Stomach smooth muscle (tissue), 2 donors: ENCODE data around the gene SEPTIN7.

Experiments used
- H3K27ac ChIP-seq: one replicate; pipeline ENCODE4 v1.7.0; 2013; ENCODE audit warnings: mild to moderate bottlenecking, low read length, inconsistent platforms
- H3K27me3 ChIP-seq, 2 donors: one replicate each; pipeline ENCODE4 v1.7.0; 2013; ENCODE audit warnings: low read length in 2 of 2; ENCODE audit not compliant: insufficient read depth in 2 of 2, control insufficient read depth in 1 of 2
- H3K36me3 ChIP-seq, 2 donors: one replicate each; pipeline ENCODE4 v1.7.0; 2013; ENCODE audit warnings: low read length in 2 of 2; ENCODE audit not compliant: control insufficient read depth in 2 of 2, insufficient read depth in 2 of 2
- H3K4me1 ChIP-seq: one replicate; pipeline ENCODE4 v1.7.0; 2013; ENCODE audit warnings: low read length; ENCODE audit not compliant: control insufficient read depth, insufficient read depth
- H3K4me3 ChIP-seq, 2 donors: one replicate each; pipeline ENCODE4 v1.7.0; 2013; ENCODE audit warnings: low read length in 2 of 2
- H3K9ac ChIP-seq, 2 donors: one replicate each; pipeline ENCODE4 v1.7.0; 2013; ENCODE audit warnings: low read length in 2 of 2, mild to moderate bottlenecking in 1 of 2
- H3K9me3 ChIP-seq, 2 donors: one replicate each; pipeline ENCODE4 v1.7.0; 2013; ENCODE audit warnings: low read length in 2 of 2; ENCODE audit not compliant: control insufficient read depth in 2 of 2
- donor health status: healthy.
- donor health status: Pancreatic carcinoma.

The SEPTIN7 gene

DNA sequence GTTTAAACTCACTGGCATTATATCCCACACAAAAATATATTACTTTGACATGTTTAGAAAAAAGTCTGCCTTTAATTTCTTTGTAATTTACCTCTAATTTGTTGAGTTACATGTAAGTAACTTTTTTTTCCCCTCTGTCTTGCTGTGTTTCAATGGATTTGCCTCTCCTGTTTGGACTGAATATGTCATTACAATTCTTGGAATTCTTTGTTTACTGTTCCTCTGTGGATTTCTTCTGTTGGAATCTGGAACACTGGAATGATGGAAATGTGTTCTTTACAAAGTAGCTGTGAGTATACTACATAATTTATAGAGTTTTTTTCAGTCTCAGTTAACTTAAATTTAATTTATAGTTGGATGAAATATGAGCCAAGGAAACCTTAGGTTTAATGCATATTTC lies 30.4 kb downstream of the SEPTIN7 start:
- Histone ChIP-seq H3K27me3 (no peaks in the 10 kb centered on the region), H3K4me1 (no peaks in the 10 kb centered on the region), H3K9me3 (no peaks in the 10 kb centered on the region), H3K36me3 (no peaks in the 10 kb centered on the region), H3K9ac (no peak overlapping the region), H3K27ac (no peak overlapping the region), H3K4me3 (no peak overlapping the region)

DNA sequence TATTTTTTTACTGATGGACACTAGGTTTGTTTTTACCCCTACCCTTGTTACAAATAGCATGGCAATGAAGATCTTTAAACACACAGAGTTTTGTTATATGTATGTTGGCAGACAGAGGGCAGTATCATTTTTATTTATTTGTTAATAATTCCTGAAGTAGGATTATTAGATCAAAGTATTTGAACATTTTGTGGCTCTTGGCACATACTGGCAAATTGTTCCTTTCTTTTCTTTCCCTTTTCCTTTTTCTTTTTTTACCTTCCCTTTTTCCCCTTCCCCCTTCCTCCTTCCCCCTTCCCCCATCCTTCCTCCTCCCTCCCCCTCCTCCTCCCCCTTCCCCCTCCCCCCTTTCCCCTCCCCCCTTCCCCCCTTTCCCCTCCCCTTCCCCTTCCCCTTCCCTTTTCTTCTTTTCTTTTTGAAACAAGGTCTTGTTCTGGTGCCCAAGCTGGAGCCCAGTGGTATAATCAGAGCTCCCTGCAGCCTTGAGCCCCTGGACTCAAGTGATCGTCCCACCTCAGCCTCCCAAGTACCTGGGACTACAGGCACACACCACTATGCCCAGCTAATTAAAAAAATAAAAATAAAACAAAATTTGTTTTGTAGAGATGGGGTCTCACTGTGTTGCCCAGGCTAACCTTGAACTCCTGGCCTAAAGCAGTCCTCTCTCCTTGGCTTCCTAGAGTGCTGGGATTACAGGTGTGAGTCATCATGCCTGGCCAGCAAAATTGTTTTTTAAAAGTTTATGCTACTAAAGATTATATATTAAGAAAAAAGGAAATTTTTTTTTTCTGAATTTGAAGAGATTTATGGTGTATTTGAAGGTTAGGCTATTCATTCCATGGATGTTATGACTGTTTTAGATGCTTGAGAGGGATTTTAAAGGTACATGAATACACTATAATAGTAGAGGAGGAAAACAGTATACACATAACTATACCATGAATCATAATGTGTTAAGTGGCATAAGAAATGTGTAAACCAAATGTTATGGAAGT lies 39.3 kb downstream of the SEPTIN7 start:
- Histone ChIP-seq H3K27me3 (no peaks in the 10 kb centered on the region), H3K27ac (no peak overlapping the region), H3K4me1 (no peaks in the 10 kb centered on the region), H3K4me3 (no peak overlapping the region), H3K9ac (no peak overlapping the region), H3K9me3 (no peaks in the 10 kb centered on the region), H3K36me3 (peaks cover 0 to 2% of the 10 kb centered on the region in 2 donors)

DNA sequence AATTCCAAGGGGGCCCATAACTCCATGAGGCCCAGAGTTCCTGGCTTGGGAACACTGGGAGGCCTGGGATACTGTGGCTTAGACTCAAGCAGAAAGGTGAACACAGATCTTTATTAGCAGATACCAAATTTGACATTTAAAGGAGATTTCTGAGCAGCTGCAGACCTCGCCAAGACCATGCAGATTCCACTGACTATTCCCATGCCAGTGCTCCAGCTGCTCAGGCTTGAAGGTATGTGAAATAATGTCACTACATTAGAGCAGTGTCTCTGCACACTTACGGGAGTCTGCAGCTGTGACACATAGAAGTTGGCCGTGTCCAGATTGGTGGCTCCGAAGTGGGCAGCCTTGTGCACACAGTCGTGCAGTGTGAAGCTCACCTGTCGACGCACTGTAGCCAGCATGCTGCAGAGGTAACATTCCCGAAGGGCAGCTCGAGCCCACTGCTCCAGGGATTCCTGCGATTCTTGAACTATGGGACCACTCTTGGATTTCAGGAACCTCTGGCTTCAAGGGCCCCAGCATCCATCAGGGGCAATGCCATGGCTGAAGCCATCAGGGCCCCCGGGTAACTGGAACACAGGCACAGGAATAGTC lies 46.1 kb downstream of the SEPTIN7 start:
- Histone ChIP-seq H3K4me3 (no peak overlapping the region), H3K9me3 (no peaks in the 10 kb centered on the region), H3K36me3 (peaks cover 0 to 6% of the 10 kb centered on the region in 2 donors), H3K4me1 (peaks cover 3% of the 10 kb centered on the region), H3K9ac (no peak overlapping the region), H3K27me3 (no peaks in the 10 kb centered on the region), H3K27ac (no peak overlapping the region)

DNA sequence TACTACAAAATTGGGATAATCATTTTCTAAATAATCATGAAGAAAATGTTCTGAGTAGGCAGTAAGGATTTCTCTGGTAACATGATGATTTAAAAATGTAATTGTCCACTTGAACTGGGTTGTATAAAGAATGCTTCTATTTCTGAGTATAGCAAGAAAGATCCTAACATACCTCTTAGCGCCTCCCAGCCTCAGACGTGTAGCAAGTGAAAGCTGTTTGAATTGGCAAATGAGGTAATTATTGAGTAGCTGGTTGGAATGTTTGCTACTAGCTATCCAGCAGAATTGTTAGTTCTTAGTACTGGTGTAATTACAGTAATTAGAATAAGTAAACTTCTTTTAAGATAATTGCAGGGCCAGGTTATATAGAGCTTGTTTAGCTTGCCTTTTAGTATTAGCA lies 47.9 kb downstream of the SEPTIN7 start:
- H3K36me3 ChIP-seq: peaks cover 0 to 6% of the 10 kb centered on the region in 2 donors
- no peaks in the 10 kb centered on the region for H3K27me3 ChIP-seq
- H3K4me3 ChIP-seq: no peak overlapping the region
- no peak overlapping the region for H3K27ac ChIP-seq
- H3K9ac ChIP-seq: no peak overlapping the region
- H3K9me3 ChIP-seq: no peaks in the 10 kb centered on the region
- H3K4me1 ChIP-seq: peaks cover 3% of the 10 kb centered on the region

DNA sequence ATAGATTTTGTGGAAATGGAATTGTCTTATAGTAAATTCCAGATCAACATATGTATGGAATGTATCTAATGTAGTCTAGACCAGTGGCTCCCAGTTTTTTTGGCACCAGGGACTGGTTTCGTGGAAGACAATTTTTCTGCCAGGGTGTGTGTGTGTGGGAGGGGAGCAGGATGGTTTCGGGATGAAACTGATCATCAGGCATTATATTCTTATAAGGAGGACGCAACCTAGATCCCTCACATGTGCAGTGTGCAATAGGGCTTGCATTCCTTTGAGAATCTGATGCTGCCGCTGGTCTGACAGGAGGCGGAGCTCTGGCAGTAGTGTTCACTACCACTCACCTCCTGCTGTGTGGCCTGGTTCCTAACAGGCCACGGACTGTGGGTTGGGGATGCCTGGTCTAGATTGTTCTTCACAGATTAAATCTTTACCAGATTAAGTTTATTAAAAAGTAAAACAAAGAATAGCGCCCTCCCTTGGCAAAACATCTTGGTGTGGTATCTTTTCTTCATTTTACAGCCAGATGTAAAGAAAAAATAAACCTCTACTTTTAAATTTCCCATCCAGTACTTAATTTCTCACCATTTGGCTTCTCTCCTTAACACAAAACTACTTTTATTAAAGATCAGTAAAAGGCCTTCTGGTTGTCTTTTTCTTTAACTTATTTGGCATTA lies 48.4 kb downstream of the SEPTIN7 start:
- Histone ChIP-seq H3K9ac (no peak overlapping the region), H3K9me3 (no peaks in the 10 kb centered on the region), H3K27ac (no peak overlapping the region), H3K36me3 (peaks cover 0 to 6% of the 10 kb centered on the region in 2 donors), H3K27me3 (no peaks in the 10 kb centered on the region), H3K4me3 (no peak overlapping the region), H3K4me1 (peaks cover 3% of the 10 kb centered on the region)

DNA sequence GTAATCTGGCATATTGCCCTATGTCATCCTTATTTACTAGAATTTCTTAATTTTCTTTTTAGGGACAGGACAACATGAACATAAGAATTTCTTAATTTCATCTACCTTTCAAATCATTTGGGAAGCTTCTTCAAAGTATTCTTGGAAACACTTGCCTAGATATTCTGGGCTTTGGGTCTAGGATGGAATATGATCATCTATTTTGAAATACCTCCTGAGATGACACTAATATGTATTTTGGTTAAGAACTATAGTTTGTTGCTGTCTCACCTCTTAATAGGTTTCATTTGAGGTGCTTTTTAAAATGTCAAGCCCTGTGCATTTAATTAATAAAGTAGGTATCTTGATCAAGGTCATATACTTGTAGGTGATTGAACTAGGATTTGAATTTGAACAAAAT lies 49.1 kb downstream of the SEPTIN7 start:
- Histone ChIP-seq H3K9ac (no peak overlapping the region), H3K36me3 (peaks cover 0 to 4% of the 10 kb centered on the region in 2 donors), H3K27me3 (no peaks in the 10 kb centered on the region), H3K9me3 (no peaks in the 10 kb centered on the region), H3K27ac (no peak overlapping the region), H3K4me3 (no peak overlapping the region), H3K4me1 (peaks cover 3% of the 10 kb centered on the region)
